WERI-Rb-1 (cell line): Measurements from ENCODE around the gene GNB1L.
A peak's percentile ranks its signal among the peaks of the same experiment; 100 is the strongest.

ENCODE experiments used
- DNase-seq: peaks from one replicate; pipeline ENCODE4 v3.0.0-alpha.2; 2020
- H3K27ac ChIP-seq: fragments of 250-450 bp; sonication (Bioruptor Pico); 2 replicates; pipeline ENCODE4 v1.5.1; 2020; ENCODE audit warnings: mild to moderate bottlenecking, moderate library complexity
- H3K27me3 ChIP-seq: fragments of 250-450 bp; sonication (Bioruptor Pico); 2 replicates; pipeline ENCODE4 v1.5.1; 2021; ENCODE audit warnings: mild to moderate bottlenecking, low read depth, moderate library complexity; ENCODE audit not compliant: insufficient read depth, severe bottlenecking
- H3K36me3 ChIP-seq: fragments of 250-450 bp; sonication (Bioruptor Pico); 2 replicates; pipeline ENCODE4 v1.5.1; 2020; ENCODE audit warnings: mild to moderate bottlenecking, moderate library complexity
- H3K4me3 ChIP-seq: 2 replicates; pipeline ENCODE4 v1.5.1; 2011; ENCODE audit warnings: low read depth, mild to moderate bottlenecking, control low read depth, low read length
- H3K9me3 ChIP-seq: fragments of 250-450 bp; sonication (Bioruptor Pico); 2 replicates; pipeline ENCODE4 v1.5.1; 2021; ENCODE audit warnings: mild to moderate bottlenecking, moderate library complexity; ENCODE audit not compliant: severe bottlenecking
- CTCF ChIP-seq: IDR thresholded peaks from 2 replicates; pipeline ENCODE4 v1.5.1; 2011; ENCODE audit warnings: low read depth, mild to moderate bottlenecking, control low read depth, inconsistent platforms, low read length

Gene GNB1L

GRCh38 chr22:19896665-19897355, 42.1 kb upstream of the GNB1L start:
- 0 out of 2 replicates have a peak, but pooled peaks have one; percentile 4 for TF ChIP-seq CTCF
- Histone ChIP-seq H3K27ac (no peak overlapping the region), H3K4me3 (no peak overlapping the region), H3K36me3 (no peaks in the 10 kb centered on the region; the same call in 1 of the 2 replicates), H3K9me3 (no peaks in the 10 kb centered on the region), H3K27me3 (no peaks in the 10 kb centered on the region)
- DNase-seq, result peak; percentile 69

DNA sequence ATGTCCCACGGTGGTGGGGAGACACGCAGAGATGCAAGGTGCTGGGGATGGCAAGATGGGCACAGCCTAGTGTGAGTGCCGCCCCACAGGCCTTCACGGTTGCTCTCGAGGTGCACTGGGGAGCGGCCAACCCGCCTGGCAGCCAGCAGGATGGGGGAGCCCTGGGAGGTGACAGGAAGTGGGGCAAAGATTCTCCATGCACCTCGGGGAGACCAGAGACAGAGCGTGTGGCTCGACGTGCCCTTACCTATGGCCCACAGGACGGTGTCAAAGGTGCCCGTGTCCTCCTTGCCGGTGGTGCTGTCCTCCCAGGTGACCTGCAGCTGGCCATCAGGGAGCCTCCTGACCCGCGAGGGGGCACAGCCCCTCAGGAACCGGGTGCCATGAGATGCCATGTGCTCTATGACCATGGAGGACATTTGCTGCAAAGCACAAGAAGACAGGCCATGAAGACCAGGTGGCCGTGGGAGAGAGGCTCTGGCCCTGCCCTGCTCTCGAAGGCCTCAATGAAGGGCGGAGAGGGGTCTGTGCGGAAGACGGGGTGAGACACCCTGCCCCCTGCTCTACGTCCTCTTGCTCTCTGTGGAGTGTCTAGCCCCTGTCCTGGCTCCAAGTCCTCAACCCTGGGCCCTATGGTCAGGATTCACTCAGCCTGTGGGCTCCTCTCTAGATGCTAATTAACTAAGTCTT, 40.6 kb upstream of the GNB1L start:
- Histone ChIP-seq H3K36me3 (no peaks in the 10 kb centered on the region; the same call in 1 of the 2 replicates), H3K27ac (no peak overlapping the region), H3K27me3 (no peaks in the 10 kb centered on the region), H3K9me3 (no peaks in the 10 kb centered on the region), H3K4me3 (no peak overlapping the region)
- TF ChIP-seq CTCF, result no peak
- DNase-seq, result no peak

- TF ChIP-seq CTCF, result no peak
- Histone ChIP-seq H3K27me3 (no peaks in the 10 kb centered on the region), H3K36me3 (no peaks in the 10 kb centered on the region; the same call in 1 of the 2 replicates), H3K9me3 (no peaks in the 10 kb centered on the region), H3K27ac (no peak overlapping the region), H3K4me3 (no peak overlapping the region)
- DNase-seq, result no peak
These were observed 38.7 kb upstream of the GNB1L start for GRCh38 chr22:19893363-19893762.

DNA sequence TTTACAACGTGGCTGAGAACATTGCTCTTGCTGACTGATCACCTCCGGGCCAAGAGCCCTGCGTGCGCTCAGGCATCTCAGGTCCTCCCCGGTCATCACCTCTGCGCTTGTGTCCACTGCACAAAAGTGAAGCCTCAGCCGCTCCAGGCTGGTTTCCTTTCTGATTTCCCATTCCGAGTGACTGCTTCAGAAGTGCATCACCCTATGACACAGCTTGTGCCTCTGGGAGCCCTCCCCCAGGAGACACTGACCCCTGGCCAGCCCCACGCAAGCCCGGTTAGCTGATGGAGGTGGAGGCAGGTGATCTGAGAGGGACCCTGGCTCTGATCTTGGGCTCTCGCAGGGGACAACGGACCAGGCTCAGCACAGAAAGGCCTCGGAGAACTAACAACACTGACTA, 38.3 kb upstream of the GNB1L start:
- DNase-seq, result no peak
- TF ChIP-seq CTCF, result no peak
- Histone ChIP-seq H3K36me3 (no peaks in the 10 kb centered on the region; the same call in 1 of the 2 replicates), H3K27ac (no peak overlapping the region), H3K4me3 (no peak overlapping the region), H3K9me3 (no peaks in the 10 kb centered on the region), H3K27me3 (no peaks in the 10 kb centered on the region)

- no peak for TF ChIP-seq CTCF
- peak overlapping the region; percentile 54 for H3K27ac ChIP-seq
- H3K36me3 ChIP-seq, result no peaks in the 10 kb centered on the region; the same call in 1 of the 2 replicates
- no peaks in the 10 kb centered on the region for H3K27me3 ChIP-seq
- no peaks in the 10 kb centered on the region for H3K9me3 ChIP-seq
- DNase-seq, result no peak
- no peak overlapping the region for H3K4me3 ChIP-seq
These were observed 37.7 kb upstream of the GNB1L start for GRCh38 chr22:19892257-19892879.
